ENCODE results near the gene DTD2.

DTD2 gene

DNA sequence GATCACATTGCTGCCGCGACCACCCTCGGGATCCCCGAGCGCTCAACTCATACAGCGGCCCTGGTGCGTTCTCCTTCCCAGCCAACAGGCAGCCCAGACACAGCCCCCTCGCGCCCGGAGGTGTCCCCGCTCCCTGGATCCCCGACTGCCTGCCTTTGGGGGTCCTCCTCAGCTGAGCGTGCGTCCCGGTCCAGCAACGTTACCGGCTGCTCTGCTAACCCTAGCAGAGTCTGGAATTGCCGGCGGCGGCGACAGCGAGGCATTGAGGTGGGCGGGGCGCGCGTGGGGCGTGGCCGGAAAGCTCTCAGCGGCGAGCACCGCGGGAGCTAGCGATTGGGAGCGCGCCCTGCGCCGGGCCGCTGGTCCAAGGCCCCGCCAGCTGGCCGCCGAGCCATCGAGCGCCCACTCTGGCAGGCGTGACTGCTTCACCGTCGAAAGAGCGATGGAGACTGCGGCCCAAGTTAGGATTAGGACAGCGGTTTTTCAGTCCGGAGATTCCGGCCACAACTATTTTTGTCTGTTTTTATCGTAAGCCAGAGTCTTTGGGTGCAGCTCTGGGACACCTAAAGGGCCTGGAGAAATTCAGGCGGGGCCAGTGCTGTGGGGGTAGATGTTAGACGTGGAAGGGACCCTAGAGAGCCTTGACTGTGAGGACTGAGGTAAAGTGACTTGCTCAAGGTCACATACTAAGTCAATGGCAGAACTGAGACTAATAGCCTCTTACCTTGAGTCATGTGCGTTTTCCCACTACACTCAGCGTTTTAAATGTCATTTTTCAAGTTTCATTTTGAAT is 36.8 kb downstream of the DTD2 start, which contains the start of gene HEATR5A:
Gene HEATR5A, minus strand, starts transcription at position 232 of the 793 bp plus-strand sequence. CDS start 17,575 bp downstream, outside the sequence.
- Histone ChIP-seq H3K9me3 (ENCODE audit: control insufficient read depth, insufficient read depth, low read depth, low read length) (no peaks in the 10 kb centered on the region), H3K36me3 (ENCODE audit: control insufficient read depth in 2 of 2, insufficient read depth in 1 of 2, low read length in 2 of 2) (no peaks in the 10 kb centered on the region; a peak in 1 of 3 replicates), H3K27ac (ENCODE audit: extremely low read depth, low read depth, low read length) (peak within 1 kb of the TSS; percentile 68), H3K4me1 (ENCODE audit: control insufficient read depth, insufficient read depth, low read length) (peaks cover 8% of the 10 kb centered on the region), H3K4me3 (ENCODE audit: low read depth, low read length) (peak within 1 kb of the TSS; percentile 99)
- POLR2A ChIA-PET = interaction anchor here (0.6 to 2.5 kb wide), 17 partner anchors 8 to 798 kb away, joined by 3 to 23 read pairs (median 5); partner anchors contain the start of genes ARHGAP5, DTD2, HECTD1 and STRN3
- CTCF ChIA-PET = interaction anchor here (0.5 to 1.5 kb wide), 6 partner anchors 8 to 839 kb away, joined by 3 to 9 read pairs (median 4); partner anchors contain the start of gene DTD2
- TF ChIP-seq ZNF549 (tag by site-specific recombination; IDR thresholded peaks at IDR 0.05) (peak; percentile 54; the same call in 1 of the 2 replicates), ZNF701 (tag by site-specific recombination; IDR thresholded peaks at IDR 0.05) (no peak), SCRT1 (tag by site-specific recombination; IDR thresholded peaks at IDR 0.05; ENCODE audit: borderline replicate concordance) (no peak), ZFP37 (tag by site-specific recombination; IDR thresholded peaks at IDR 0.05) (no peak), ZNF777 (tag by site-specific recombination; IDR thresholded peaks at IDR 0.05; ENCODE audit: borderline replicate concordance) (no peak), ZNF394 (tag by site-specific recombination; IDR thresholded peaks at IDR 0.05; ENCODE audit: borderline replicate concordance) (peak; percentile 41; the same call in 1 of the 2 replicates), KLF16 (tag by site-specific recombination; IDR thresholded peaks at IDR 0.05) (peak; percentile 63), YY2 (tag by site-specific recombination; IDR thresholded peaks at IDR 0.05) (no peak), YY1 (tag by site-specific recombination; IDR thresholded peaks at IDR 0.05) (0 out of 2 replicates have a peak, but pooled peaks have one; percentile 45), HOXC10 (CRISPR knock-in tag; IDR thresholded peaks at IDR 0.05) (0 out of 2 replicates have a peak, but pooled peaks have one; percentile 51), KLF9 (tag by site-specific recombination; IDR thresholded peaks at IDR 0.05; ENCODE audit: low read depth) (peak; percentile 97), ZNF561 (tag by site-specific recombination; IDR thresholded peaks at IDR 0.05; ENCODE audit: borderline replicate concordance) (peak; percentile 91), ZNF335 (tag by site-specific recombination; conservative IDR thresholded peaks at IDR 0.05) (peak; percentile 83), ZFHX2 (tag by site-specific recombination; conservative IDR thresholded peaks at IDR 0.05) (peak; percentile 35; the same call in 1 of the 2 replicates), KLF1 (tag by site-specific recombination; IDR thresholded peaks at IDR 0.05) (peak; percentile 80), SP3 (tag by site-specific recombination; IDR thresholded peaks at IDR 0.05) (peak; percentile 54; the same call in 1 of the 2 replicates), ZBTB20 (tag by site-specific recombination; IDR thresholded peaks at IDR 0.05) (no peak; the same call in 1 of the 2 replicates), ZSCAN30 (tag by site-specific recombination; IDR thresholded peaks at IDR 0.05) (peak; percentile 98), ZNF629 (tag by site-specific recombination; IDR thresholded peaks at IDR 0.05) (peak; percentile 22; the same call in 1 of the 2 replicates), ZNF76 (tag by site-specific recombination; IDR thresholded peaks at IDR 0.05; ENCODE audit: borderline replicate concordance, low read depth) (peak; percentile 72; the same call in 1 of the 2 replicates), KLF10 (tag by site-specific recombination; IDR thresholded peaks at IDR 0.05) (peak; percentile 82), GLIS2 (tag by site-specific recombination; IDR thresholded peaks at IDR 0.05) (peak; percentile 80), GLIS1 (tag by site-specific recombination; IDR thresholded peaks at IDR 0.05) (peak; percentile 74), ZNF610 (tag by site-specific recombination; IDR thresholded peaks at IDR 0.05; ENCODE audit: borderline replicate concordance) (0 out of 2 replicates have a peak, but pooled peaks have one; percentile 7), ZNF48 (tag by site-specific recombination; IDR thresholded peaks at IDR 0.05) (no peak)
- TF ChIP-seq, protein P1, sequence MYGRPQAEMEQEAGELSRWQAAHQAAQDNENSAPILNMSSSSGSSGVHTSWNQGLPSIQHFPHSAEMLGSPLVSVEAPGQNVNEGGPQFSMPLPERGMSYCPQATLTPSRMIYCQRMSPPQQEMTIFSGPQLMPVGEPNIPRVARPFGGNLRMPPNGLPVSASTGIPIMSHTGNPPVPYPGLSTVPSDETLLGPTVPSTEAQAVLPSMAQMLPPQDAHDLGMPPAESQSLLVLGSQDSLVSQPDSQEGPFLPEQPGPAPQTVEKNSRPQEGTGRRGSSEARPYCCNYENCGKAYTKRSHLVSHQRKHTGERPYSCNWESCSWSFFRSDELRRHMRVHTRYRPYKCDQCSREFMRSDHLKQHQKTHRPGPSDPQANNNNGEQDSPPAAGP (tag by site-specific recombination; IDR thresholded peaks at IDR 0.05) = peak; percentile 66
- TF ChIP-seq, protein P2, sequence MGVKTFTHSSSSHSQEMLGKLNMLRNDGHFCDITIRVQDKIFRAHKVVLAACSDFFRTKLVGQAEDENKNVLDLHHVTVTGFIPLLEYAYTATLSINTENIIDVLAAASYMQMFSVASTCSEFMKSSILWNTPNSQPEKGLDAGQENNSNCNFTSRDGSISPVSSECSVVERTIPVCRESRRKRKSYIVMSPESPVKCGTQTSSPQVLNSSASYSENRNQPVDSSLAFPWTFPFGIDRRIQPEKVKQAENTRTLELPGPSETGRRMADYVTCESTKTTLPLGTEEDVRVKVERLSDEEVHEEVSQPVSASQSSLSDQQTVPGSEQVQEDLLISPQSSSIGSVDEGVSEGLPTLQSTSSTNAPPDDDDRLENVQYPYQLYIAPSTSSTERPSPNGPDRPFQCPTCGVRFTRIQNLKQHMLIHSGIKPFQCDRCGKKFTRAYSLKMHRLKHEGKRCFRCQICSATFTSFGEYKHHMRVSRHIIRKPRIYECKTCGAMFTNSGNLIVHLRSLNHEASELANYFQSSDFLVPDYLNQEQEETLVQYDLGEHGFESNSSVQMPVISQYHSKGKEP (tag by site-specific recombination; IDR thresholded peaks at IDR 0.05) = peak; percentile 37; the same call in 1 of the 2 replicates
- TF ChIP-seq, protein P3, sequence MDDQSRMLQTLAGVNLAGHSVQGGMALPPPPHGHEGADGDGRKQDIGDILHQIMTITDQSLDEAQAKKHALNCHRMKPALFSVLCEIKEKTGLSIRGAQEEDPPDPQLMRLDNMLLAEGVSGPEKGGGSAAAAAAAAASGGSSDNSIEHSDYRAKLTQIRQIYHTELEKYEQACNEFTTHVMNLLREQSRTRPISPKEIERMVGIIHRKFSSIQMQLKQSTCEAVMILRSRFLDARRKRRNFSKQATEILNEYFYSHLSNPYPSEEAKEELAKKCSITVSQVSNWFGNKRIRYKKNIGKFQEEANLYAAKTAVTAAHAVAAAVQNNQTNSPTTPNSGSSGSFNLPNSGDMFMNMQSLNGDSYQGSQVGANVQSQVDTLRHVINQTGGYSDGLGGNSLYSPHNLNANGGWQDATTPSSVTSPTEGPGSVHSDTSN (CRISPR knock-in tag; IDR thresholded peaks at IDR 0.05) = peak; percentile 66; the same call in 1 of the 2 replicates
- TF ChIP-seq, protein P4, sequence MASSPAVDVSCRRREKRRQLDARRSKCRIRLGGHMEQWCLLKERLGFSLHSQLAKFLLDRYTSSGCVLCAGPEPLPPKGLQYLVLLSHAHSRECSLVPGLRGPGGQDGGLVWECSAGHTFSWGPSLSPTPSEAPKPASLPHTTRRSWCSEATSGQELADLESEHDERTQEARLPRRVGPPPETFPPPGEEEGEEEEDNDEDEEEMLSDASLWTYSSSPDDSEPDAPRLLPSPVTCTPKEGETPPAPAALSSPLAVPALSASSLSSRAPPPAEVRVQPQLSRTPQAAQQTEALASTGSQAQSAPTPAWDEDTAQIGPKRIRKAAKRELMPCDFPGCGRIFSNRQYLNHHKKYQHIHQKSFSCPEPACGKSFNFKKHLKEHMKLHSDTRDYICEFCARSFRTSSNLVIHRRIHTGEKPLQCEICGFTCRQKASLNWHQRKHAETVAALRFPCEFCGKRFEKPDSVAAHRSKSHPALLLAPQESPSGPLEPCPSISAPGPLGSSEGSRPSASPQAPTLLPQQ (tag by site-specific recombination; IDR thresholded peaks at IDR 0.05) = peak; percentile 55
